Mucosa of rectum (tissue), 2 donors: ENCODE results near the gene SLC38A7.
"Not testable (repeated sequence)": the region's sequence is repeated elsewhere in the genome, so short reads cannot be mapped to it uniquely, and the experiment has no call there.

Experiments
- H3K27ac ChIP-seq, 2 donors: one replicate each; pipeline ENCODE4 v1.7.0; 2013; ENCODE audit warnings: inconsistent platforms in 2 of 2, low read depth in 2 of 2, low read length in 2 of 2
- H3K27me3 ChIP-seq, 2 donors: one replicate each; pipeline ENCODE4 v1.7.0; 2013; ENCODE audit warnings: low read length in 2 of 2; ENCODE audit not compliant: control insufficient read depth in 2 of 2, insufficient read depth in 2 of 2
- H3K36me3 ChIP-seq, 2 donors: one replicate each; pipeline ENCODE4 v1.7.0; 2013; ENCODE audit warnings: low read length in 2 of 2; ENCODE audit not compliant: control insufficient read depth in 2 of 2, insufficient read depth in 2 of 2
- H3K4me1 ChIP-seq, 2 donors: one replicate each; pipeline ENCODE4 v1.7.0; 2013; ENCODE audit warnings: low read length in 2 of 2, mild to moderate bottlenecking in 1 of 2; ENCODE audit not compliant: control insufficient read depth in 2 of 2, insufficient read depth in 2 of 2
- H3K4me3 ChIP-seq, 2 donors: one replicate each; pipeline ENCODE4 v1.7.0; 2013; ENCODE audit warnings: low read length in 2 of 2
- H3K9ac ChIP-seq, 2 donors: one replicate each; pipeline ENCODE4 v1.7.0; 2013; ENCODE audit warnings: low read length in 2 of 2, low read depth in 1 of 2, mild to moderate bottlenecking in 1 of 2
- H3K9me3 ChIP-seq, 2 donors: one replicate each; pipeline ENCODE4 v1.7.0; 2013; ENCODE audit warnings: low read length in 2 of 2; ENCODE audit not compliant: control insufficient read depth in 2 of 2
- donor health status: healthy.
- donor health status: Normal muscosa, but diverticular disease.

SLC38A7 gene

GRCh38 chr16:58717994-58718393, 33.4 kb upstream of the SLC38A7 start:
- peaks cover 53 to 60% of the 10 kb centered on the region in 2 donors for H3K36me3 ChIP-seq
- no peaks in the 10 kb centered on the region for H3K9me3 ChIP-seq
- H3K4me3 ChIP-seq = no peak overlapping the region
- no peak overlapping the region for H3K9ac ChIP-seq
- no peaks in the 10 kb centered on the region for H3K27me3 ChIP-seq
- no peak overlapping the region for H3K27ac ChIP-seq
- H3K4me1 ChIP-seq = no peaks in the 10 kb centered on the region

- H3K4me3 ChIP-seq = no peak overlapping the region
- H3K27me3 ChIP-seq = no peaks in the 10 kb centered on the region
- no peaks in the 10 kb centered on the region for H3K9me3 ChIP-seq
- no peak overlapping the region for H3K27ac ChIP-seq
- peaks cover 53 to 61% of the 10 kb centered on the region in 2 donors for H3K36me3 ChIP-seq
- H3K9ac ChIP-seq = no peak overlapping the region
- no peaks in the 10 kb centered on the region for H3K4me1 ChIP-seq
Observed at GRCh38 chr16:58716468-58716867, 31.9 kb upstream of the SLC38A7 start.

- Histone ChIP-seq H3K9ac (no peak overlapping the region), H3K36me3 (peaks cover 45 to 60% of the 10 kb centered on the region in 2 donors), H3K4me3 (no peak overlapping the region), H3K27ac (no peak overlapping the region), H3K27me3 (no peaks in the 10 kb centered on the region), H3K4me1 (no peaks in the 10 kb centered on the region), H3K9me3 (no peaks in the 10 kb centered on the region)
Observed at GRCh38 chr16:58713742-58714141, 29.2 kb upstream of the SLC38A7 start.

GRCh38 chr16:58709333-58709732, 24.8 kb upstream of the SLC38A7 start:
- no peaks in the 10 kb centered on the region for H3K27me3 ChIP-seq
- no peak overlapping the region for H3K27ac ChIP-seq
- H3K4me3 ChIP-seq = no peak overlapping the region
- H3K4me1 ChIP-seq = no peaks in the 10 kb centered on the region
- peaks cover 41 to 50% of the 10 kb centered on the region in 2 donors for H3K36me3 ChIP-seq
- H3K9ac ChIP-seq = no peak overlapping the region
- no peaks in the 10 kb centered on the region for H3K9me3 ChIP-seq

GRCh38 chr16:58699151-58699550, 14.6 kb upstream of the SLC38A7 start:
- H3K9ac ChIP-seq = no peak overlapping the region
- no peaks in the 10 kb centered on the region for H3K36me3 ChIP-seq
- H3K4me1 ChIP-seq = no peaks in the 10 kb centered on the region
- H3K9me3 ChIP-seq = no peaks in the 10 kb centered on the region
- H3K27me3 ChIP-seq = no peaks in the 10 kb centered on the region
- no peak overlapping the region for H3K4me3 ChIP-seq
- H3K27ac ChIP-seq = no peak overlapping the region

GRCh38 chr16:58695368-58695767, 10.8 kb upstream of the SLC38A7 start:
- no peaks in the 10 kb centered on the region for H3K27me3 ChIP-seq
- peaks cover 0 to 2% of the 10 kb centered on the region in 2 donors for H3K9me3 ChIP-seq
- H3K36me3 ChIP-seq = no peaks in the 10 kb centered on the region
- H3K9ac ChIP-seq = no peak overlapping the region
- no peak overlapping the region for H3K27ac ChIP-seq
- no peaks in the 10 kb centered on the region for H3K4me1 ChIP-seq
- no peak overlapping the region for H3K4me3 ChIP-seq

GRCh38 chr16:58692450-58692849, 7.9 kb upstream of the SLC38A7 start:
- Histone ChIP-seq H3K9me3 (peaks cover 0 to 2% of the 10 kb centered on the region in 2 donors), H3K27ac (no peak overlapping the region), H3K36me3 (no peaks in the 10 kb centered on the region), H3K27me3 (no peaks in the 10 kb centered on the region), H3K4me3 (no peak overlapping the region), H3K4me1 (no peaks in the 10 kb centered on the region), H3K9ac (no peak overlapping the region)

- H3K4me1 ChIP-seq = peaks cover 10% of the 10 kb centered on the region in 2 donors
- H3K9ac ChIP-seq, H3K27ac ChIP-seq, H3K36me3 ChIP-seq, H3K9me3 ChIP-seq, H3K27me3 ChIP-seq, H3K4me3 ChIP-seq: not testable (repeated sequence)
Observed at GRCh38 chr16:58686985-58687706, 2.6 kb upstream of the SLC38A7 start.

GRCh38 chr16:58685084-58685449, 497 bp upstream of the SLC38A7 start:
- Histone ChIP-seq H3K9me3 (no peaks in the 10 kb centered on the region), H3K4me3 (peak overlapping the region; percentile 95 to 98), H3K27ac (no peak overlapping the region), H3K36me3 (no peaks in the 10 kb centered on the region), H3K4me1 (peaks cover 10% of the 10 kb centered on the region in 2 donors), H3K9ac (no peak overlapping the region), H3K27me3 (no peaks in the 10 kb centered on the region)

GRCh38 chr16:58684001-58684353, 593 bp downstream of the SLC38A7 start:
- H3K4me3 ChIP-seq = peak overlapping the region; percentile 95 to 98
- peak overlapping the region; percentile 83 to 93 for H3K9ac ChIP-seq
- no peaks in the 10 kb centered on the region for H3K27me3 ChIP-seq
- H3K36me3 ChIP-seq = peaks cover 0 to 4% of the 10 kb centered on the region in 2 donors
- H3K9me3 ChIP-seq = no peaks in the 10 kb centered on the region
- H3K4me1 ChIP-seq = peaks cover 10% of the 10 kb centered on the region in 2 donors
- H3K27ac ChIP-seq = peak overlapping the region in 1 of 2 donors; percentile 67
